Kidney (tissue), 14 donors: Measurements from ENCODE around the gene DPYSL3. TPM values are rescaled to one million over a fixed set of nuclear protein-coding genes. Genes with fewer than 3 reads are reported as not detected.

Experiments
- DNase-seq, 5 donors: peaks; one replicate each; pipeline ENCODE4 v3.0.0-alpha.2; 2013 to 2020
- FAIRE-seq: peaks from 2 replicates; lab custom pipeline; 2012; peaks lifted over from hg19 to GRCh38; lab: Jason Lieb, UNC
- H3K27ac ChIP-seq, 2 donors: one replicate each; pipeline ENCODE4 v1.7.0; 2013; ENCODE audit warnings: low read depth in 2 of 2, low read length in 2 of 2, inconsistent platforms in 1 of 2
- H3K27me3 ChIP-seq: one replicate; pipeline ENCODE4 v1.7.1; 2013; ENCODE audit warnings: low read length, inconsistent platforms; ENCODE audit not compliant: control insufficient read depth, insufficient read depth
- H3K36me3 ChIP-seq, 3 donors: one replicate each; pipeline versions ENCODE4 v1.7.0 to v1.7.1; 2013; ENCODE audit warnings: low read length in 3 of 3, control low read depth in 1 of 3, inconsistent platforms in 1 of 3; ENCODE audit not compliant: insufficient read depth in 3 of 3, control insufficient read depth in 2 of 3
- H3K4me1 ChIP-seq, 3 donors: one replicate each; pipeline versions ENCODE4 v1.7.0 to v1.7.1; 2013; ENCODE audit warnings: low read length in 3 of 3, inconsistent platforms in 1 of 3, low read depth in 1 of 3; ENCODE audit not compliant: control insufficient read depth in 2 of 3, insufficient read depth in 2 of 3
- H3K4me3 ChIP-seq, 3 donors: one replicate each; pipeline versions ENCODE4 v1.7.0 to v1.8.1; 2013; ENCODE audit warnings: low read length in 3 of 3, control low read depth in 1 of 3, inconsistent platforms in 1 of 3
- H3K9ac ChIP-seq, 3 donors: one replicate each; pipeline versions ENCODE4 v1.7.0 to v1.7.1; 2013; ENCODE audit warnings: low read length in 3 of 3, control low read depth in 1 of 3, inconsistent platforms in 1 of 3
- H3K9me3 ChIP-seq, 3 donors: one replicate each; pipeline versions ENCODE4 v1.7.0 to v1.7.1; 2013; ENCODE audit warnings: low read length in 3 of 3, control low read depth in 1 of 3, inconsistent platforms in 1 of 3; ENCODE audit not compliant: control insufficient read depth in 2 of 3, insufficient read depth in 1 of 3
- CTCF ChIP-seq: IDR thresholded peaks from 3 replicates; pipeline ENCODE4 v1.5.1; 2012; ENCODE audit warnings: mild to moderate bottlenecking, moderate library complexity, borderline replicate concordance; ENCODE audit not compliant: insufficient read depth; ENCODE audit errors: extremely low read depth
- intact Hi-C: fragments of 100-400 bp; cut with DNase I; formaldehyde crosslinking; loops from one replicate; pipeline ENCODE4 v1.11.1; 2022
- polyA plus RNA-seq: library from polyadenylated mRNA; stranded (reverse); fragments of 350-450 nt; fragmentation: Illumina TruSeq; extraction: RNeasy Lipid Tissue Mini Kit (QIAGEN cat#74804); gene quantifications from one replicate; pipeline ENCODE4 v1.2.3, GENCODE V29; 2014; ENCODE audit warnings: low read depth, low replicate concordance; ENCODE audit not compliant: insufficient read depth
- total RNA-seq: library from RNA; stranded (reverse); fragmentation: NEBNext Ultra II Directional; extraction: Animal tissue kit (Norgen Biotek cat#: 25700); gene quantifications from one replicate; pipeline ENCODE4 v1.2.1, GENCODE V29; 2021
- donor health status: control.
- donor health status: control.
- donor health status: control.
- donor health status: control.
- donor health status: control.
- donor health status: DM: yes; HTN: yes; CAD: no.
- donor health status: Normal renal cell carcinoma (clear cell type).

DPYSL3 gene
- total and polyA plus RNA-seq, 2 donors from 2014 or later = 7.1 to 19.1 TPM

DNA sequence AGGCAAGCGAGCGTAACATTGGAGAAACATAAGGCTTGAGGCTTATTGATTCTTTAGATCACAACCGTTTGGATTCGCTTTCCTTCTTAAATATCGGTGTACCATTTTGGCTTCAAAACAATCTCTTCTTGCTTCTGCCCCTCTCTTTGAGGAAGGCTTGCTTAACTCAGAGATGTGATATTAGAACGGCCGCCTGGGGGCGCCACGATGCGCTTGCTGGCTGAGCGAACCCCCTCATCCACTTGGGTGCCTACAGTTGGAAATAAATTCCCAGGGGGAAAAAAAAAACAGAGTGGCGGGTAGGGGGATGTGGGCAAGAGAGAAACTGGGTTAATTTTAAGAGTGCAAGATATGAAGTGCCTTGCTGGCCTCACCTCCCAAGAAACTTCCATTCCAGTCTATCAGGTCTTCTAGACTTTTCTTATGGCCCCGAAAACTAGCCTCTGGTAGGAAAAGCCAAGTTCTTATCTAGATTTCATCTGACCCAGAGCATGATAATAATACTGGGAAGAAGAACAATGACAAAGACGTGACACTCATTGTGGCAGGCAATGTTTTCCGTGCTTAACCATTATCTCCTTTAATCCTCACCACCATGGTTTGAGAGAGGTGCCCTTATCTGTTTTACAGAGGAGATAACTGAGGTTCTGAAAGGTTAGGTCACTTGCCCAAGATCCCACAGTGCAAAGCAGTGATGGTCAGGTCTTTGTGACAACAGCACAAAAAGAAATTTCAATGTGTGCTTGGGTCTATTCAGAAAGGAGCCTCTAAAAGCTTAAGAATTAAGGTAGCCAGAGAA is 115.8 kb downstream of the DPYSL3 start:
- H3K9me3 ChIP-seq = no peaks in the 10 kb centered on the region
- H3K9ac ChIP-seq = no peak overlapping the region
- TF ChIP-seq CTCF = no peak
- no peak overlapping the region for H3K27ac ChIP-seq
- no peak for DNase-seq
- FAIRE-seq = no peak
- H3K27me3 ChIP-seq = no peaks in the 10 kb centered on the region
- no peaks in the 10 kb centered on the region for H3K36me3 ChIP-seq
- no peak overlapping the region for H3K4me3 ChIP-seq
- no peaks in the 10 kb centered on the region for H3K4me1 ChIP-seq
- intact Hi-C loops = no loop called here

DNA sequence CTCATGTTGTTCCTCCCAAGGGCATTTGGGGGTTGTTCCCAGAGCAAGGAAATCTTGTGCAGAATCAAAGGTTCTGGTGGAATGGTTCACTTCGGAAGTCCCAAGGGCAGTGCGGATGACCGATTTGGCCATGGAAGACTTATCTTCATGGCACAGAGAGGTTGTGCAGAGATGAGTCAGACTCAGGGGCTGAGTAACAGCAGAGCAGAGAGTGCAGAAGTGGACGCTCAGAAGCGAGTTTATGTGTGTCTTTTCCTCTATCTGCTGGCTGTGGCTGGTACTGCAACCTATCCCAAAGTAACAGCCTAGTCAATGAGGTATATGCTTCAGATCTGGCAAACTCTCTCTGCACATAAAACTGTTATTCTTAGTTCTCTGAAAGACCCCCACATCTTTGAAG is 118.1 kb downstream of the DPYSL3 start:
- H3K27ac ChIP-seq = no peak overlapping the region
- peak; percentile 41 for TF ChIP-seq CTCF
- no peaks in the 10 kb centered on the region for H3K4me1 ChIP-seq
- FAIRE-seq (no peak), DNase-seq (peak in 3 of 5 donors; percentile 29 to 67 (median 40))
- intact Hi-C loops = no loop called here
- no peaks in the 10 kb centered on the region for H3K36me3 ChIP-seq
- H3K27me3 ChIP-seq = no peaks in the 10 kb centered on the region
- no peaks in the 10 kb centered on the region for H3K9me3 ChIP-seq
- no peak overlapping the region for H3K9ac ChIP-seq
- H3K4me3 ChIP-seq = no peak overlapping the region

DNA sequence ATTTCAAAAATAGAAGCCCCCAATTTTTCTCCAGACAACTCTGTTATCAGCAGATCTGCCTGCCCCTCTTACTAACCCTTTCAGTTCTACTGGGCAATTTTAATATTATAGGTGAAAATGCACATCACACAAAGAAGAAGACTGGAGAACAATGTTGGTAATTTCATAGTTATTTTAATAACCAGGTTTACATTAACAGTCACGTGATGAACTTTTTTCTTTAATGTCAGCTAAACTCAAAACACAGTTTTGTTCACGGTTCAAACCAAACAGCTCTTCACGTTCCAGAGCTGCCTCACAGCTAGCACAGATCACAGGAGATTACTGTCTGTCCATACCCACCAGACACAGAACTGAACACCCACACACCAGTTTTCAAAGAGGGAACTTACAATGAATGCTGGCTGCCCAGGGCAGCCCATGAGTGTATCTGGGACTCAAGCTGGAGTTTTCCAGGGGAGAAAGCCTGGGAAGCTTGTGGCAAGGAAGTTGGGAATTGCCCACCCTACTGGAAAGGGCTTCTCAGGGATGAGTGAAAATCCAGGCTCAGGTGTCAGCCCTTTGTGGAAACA is 119.1 kb downstream of the DPYSL3 start:
- Histone ChIP-seq H3K9ac (no peak overlapping the region), H3K4me1 (no peaks in the 10 kb centered on the region), H3K4me3 (no peak overlapping the region), H3K9me3 (no peaks in the 10 kb centered on the region), H3K27ac (no peak overlapping the region), H3K36me3 (no peaks in the 10 kb centered on the region), H3K27me3 (no peaks in the 10 kb centered on the region)
- DNase-seq (no peak), FAIRE-seq (no peak)
- intact Hi-C loops = no loop called here
- no peak for TF ChIP-seq CTCF
